Measurements from ENCODE around the gene MAP2K5.

MAP2K5 gene

GRCh38 chr15:67731112-67731721 is 188.7 kb downstream of the MAP2K5 start:
- FAIRE-seq: no peak

DNA sequence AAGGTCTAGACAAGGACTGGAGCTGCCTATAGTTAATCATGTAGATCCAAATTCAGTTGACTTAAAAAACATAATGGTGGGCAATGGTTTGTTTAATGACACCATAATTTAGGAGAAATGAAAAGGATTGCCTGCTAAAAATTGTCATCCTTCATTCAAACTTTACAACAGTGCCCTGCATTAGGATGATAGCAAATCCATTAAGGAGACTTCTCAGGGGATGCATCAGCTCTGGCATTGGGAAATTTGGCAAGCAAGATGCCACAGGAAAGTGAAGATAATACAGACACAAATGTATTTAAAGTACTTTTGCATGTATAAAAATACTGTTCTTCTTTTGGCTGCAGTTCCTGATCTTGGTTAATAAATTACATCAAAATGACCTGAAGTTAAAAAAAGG is 189.7 kb downstream of the MAP2K5 start:
- no peak for FAIRE-seq

GRCh38 chr15:67732671-67733374 is 190.3 kb downstream of the MAP2K5 start:
- no peak for FAIRE-seq

GRCh38 chr15:67735896-67736295 is 193.4 kb downstream of the MAP2K5 start:
- FAIRE-seq: no peak

DNA sequence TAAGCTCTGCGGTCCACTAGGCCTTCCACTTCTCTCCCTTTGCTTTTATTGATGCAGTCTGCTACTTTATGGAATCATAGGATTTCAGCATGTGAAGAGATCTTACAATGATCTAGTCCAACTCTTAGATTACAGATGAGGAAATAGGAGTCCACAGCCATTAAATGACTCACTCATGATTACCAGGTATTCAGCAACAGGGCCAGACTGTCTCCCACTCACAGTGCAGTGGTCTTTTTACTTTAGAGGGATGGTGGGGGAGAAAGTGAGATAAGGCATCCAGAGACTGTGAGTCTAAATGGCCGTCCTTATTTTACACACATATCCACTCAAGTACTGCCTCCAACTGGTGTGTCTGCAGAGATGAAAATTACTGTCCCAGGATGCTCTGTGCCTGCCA is 194.3 kb downstream of the MAP2K5 start:
- no peak for FAIRE-seq

DNA sequence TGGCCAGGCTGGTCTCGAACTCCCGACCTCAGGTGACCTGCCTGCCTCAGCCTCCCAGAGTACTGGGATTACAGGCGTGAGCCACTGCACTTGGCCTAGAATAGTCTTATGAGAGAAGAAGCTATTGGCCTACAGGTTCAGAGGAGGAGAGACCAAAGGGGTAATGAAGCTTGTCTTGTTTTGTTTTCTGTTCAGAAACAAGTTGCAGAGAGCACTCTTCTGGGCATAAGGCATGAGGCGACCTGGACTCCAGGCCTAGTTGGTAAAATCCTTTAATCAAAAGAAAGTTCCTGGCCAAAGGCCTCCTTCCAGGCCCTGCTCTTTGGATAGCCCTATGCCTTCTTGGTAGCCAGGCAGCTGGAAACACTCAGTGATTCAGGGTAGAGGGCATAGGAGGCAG is 195.6 kb downstream of the MAP2K5 start:
- FAIRE-seq: no peak

DNA sequence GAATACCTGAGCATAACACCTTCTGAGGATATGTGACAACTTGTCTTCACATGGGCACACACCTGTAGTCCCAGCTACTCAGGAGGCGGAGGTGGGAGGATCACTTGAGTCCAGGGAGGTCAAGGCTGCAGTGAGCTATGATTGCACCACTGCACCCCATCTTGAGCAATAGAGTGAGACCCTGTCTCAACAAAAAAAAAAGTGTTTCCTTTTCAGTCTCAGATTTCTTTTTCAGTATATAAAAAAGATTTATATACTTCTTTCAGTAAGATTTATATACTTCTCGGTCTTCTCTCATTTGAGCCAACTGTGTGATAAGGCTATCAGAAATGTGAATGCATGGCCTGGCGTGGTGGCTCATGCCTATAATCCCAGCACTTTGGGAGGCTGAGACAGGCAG is 197.9 kb downstream of the MAP2K5 start:
- no peak for FAIRE-seq

GRCh38 chr15:67741308-67741707 is 198.8 kb downstream of the MAP2K5 start:
- no peak for FAIRE-seq

GRCh38 chr15:67743558-67743957 is 201.1 kb downstream of the MAP2K5 start:
- FAIRE-seq: no peak

- no peak for FAIRE-seq
These were observed 202.0 kb downstream of the MAP2K5 start for GRCh38 chr15:67744331-67745072.

DNA sequence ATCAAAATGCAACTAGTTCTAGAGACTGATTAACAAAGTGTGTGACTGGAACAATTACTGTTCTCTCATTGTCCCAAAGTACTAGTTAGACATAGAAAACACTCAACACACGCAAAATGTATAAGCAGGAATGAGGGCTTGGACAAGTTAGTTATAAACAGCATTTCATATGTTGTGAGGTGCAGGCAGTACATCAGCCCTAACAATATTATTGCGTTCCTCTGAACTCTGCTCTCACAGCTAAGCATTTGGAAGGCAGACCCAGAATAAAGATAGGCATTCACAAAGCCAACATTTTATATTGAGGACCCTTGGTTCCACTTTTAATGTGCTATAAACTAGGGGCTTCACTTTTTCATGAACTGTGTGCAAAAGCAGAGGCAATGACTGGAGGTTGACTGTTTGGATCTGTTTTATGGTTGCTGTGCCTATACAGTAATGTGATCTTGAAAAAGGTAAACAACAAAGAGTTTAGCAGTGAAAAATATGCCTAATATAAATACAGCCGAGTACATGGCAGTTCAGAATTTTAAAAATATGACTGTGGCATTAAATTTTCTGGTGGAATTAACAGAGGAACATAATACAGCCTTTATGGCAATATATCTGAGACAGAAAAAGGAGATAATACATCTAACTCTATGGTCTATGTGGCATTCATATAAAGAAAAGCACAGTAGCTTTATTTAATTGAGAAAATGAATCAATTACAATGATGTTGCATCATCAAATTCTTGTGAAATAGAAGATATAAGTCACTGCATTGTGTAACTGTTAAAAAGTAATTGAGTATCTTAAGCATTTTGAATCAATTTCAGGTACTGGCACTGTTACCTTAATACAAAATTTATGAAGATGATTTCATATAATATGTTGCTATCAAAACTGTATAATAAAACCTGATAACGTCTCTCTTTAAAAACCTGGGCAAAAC is 202.8 kb downstream of the MAP2K5 start:
- FAIRE-seq: no peak

GRCh38 chr15:67746022-67746421 is 203.5 kb downstream of the MAP2K5 start:
- no peak for FAIRE-seq

DNA sequence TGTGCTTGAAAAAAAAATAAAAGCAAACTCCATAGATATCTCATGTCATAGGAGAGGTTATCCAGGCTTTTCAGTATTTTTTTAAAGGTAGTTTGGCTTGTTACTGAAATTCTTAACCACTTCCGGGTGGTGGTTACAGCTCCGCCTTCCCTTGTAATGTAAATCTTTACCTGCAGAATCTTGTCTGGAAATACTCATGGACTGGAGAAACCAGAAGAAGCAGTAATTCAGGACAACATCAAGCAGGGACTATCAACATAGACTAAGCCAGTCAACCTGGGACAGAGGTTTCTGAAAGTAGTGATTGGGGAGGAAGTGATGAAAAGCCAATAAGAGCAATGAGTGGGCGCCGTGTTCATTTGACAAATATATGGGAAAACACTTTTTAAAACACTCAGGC is 203.9 kb downstream of the MAP2K5 start:
- no peak for FAIRE-seq

- FAIRE-seq: no peak
These were observed 205.4 kb downstream of the MAP2K5 start for GRCh38 chr15:67747921-67748320.

DNA sequence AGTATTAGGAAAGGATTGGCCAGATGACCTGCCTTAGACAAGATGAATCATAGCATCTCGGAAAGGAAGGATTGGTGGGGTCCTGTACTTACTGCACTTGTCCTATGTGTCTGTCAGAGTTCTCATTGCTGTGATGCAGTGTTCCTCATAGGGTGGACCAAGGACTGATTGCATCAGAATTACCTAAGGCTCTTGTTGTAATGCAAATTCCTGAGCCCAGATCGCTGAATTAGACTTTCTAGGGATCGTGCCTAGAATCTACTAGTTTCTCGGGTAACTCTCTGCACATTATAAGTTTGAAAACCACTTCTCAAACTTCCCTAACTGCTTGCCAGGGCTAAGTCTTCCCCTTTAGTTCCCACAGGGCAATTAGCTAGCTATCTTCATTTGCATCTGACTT is 207.9 kb downstream of the MAP2K5 start:
- no peak for FAIRE-seq

GRCh38 chr15:67753891-67754290 is 211.4 kb downstream of the MAP2K5 start:
- no peak for FAIRE-seq

DNA sequence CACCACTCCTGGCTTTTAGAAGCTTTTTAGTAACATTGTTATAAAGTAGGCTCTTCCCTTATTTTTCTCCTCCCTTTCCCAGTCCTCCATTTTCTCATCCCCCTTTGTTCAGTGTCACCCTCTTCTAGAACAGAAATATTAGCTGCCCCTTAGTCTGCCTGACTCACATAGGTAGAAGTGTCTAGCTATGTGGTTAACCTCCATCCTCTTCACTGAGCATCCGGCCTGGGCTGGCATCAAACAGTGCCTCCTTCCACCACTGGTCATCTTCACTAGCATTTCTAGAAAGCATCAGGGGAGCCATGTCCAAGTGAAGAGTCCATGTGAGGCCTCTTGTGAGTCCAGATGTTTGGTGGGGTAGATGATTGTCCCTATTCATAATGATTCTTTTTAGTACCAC is 212.8 kb downstream of the MAP2K5 start:
- no peak for FAIRE-seq

DNA sequence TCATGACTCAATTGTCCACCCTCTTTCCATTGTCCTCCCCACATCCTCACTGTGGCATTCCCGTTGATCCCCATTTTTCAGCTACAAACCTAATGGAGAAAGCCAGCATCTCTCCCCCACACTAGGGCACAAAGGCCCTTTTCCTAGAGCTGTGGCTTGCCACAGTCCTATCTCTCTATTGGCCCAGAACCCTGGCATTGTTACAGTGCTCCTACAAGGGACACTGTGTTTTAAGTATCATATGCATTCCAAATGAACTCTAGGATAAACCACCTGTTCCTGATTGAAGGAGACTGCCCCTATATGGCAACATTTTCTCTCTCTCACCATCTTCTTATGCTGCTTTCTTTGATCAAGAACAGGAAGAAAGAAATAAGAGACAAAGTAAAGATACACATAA is 213.4 kb downstream of the MAP2K5 start:
- FAIRE-seq: no peak

GRCh38 chr15:67758619-67759300 is 216.3 kb downstream of the MAP2K5 start:
- no peak for FAIRE-seq

GRCh38 chr15:67760901-67761300 is 218.4 kb downstream of the MAP2K5 start:
- no peak for FAIRE-seq

DNA sequence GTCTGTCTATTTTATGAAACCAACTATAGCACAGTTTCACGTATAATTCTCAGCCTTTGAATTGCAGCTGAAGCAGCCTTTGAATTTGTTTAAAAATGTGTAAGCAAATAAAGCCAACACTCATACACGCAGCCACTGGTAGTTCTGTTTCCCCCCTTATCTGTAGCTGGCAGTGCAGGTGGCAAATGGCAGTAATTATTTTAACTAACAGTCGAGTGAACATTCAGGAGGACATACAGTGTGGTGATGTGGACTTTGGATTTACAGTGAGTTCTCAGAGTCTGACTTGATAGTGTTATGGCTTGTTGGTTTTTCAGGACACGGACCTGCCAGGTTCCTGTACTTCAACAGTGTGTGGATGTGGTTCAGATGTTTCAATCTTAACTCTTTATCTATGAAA is 218.8 kb downstream of the MAP2K5 start:
- FAIRE-seq: no peak

All from endometrium (tissue), 2 donors.